ENCODE measurements around the gene SIKE1. TPM values are rescaled to one million over a fixed set of nuclear protein-coding genes. Genes with fewer than 3 reads are reported as not detected.

Gene SIKE1
- total RNA-seq, 2 donors from 2014 or later: 24.8 to 26.9 TPM

GRCh38 chr1:114750780-114751179 is 29.7 kb downstream of the SIKE1 start:
- Histone ChIP-seq H3K4me1 (peaks cover 0 to 91% of the 10 kb centered on the region in 2 donors), H3K4me3 (no peak overlapping the region), H3K27ac (peak overlapping the region in 1 of 2 donors; percentile 52)

GRCh38 chr1:114749835-114750234 is 30.6 kb downstream of the SIKE1 start:
- no peaks in the 10 kb centered on the region for H3K27me3 ChIP-seq
- peaks cover 0 to 89% of the 10 kb centered on the region in 2 donors for H3K4me1 ChIP-seq
- H3K27ac ChIP-seq: no peak overlapping the region
- no peak overlapping the region for H3K4me3 ChIP-seq
- no peak for TF ChIP-seq CTCF (IDR thresholded peaks at IDR 0.05)
- DNase-seq (ENCODE audit: low spot score): no peak
- peaks cover 19% of the 10 kb centered on the region for H3K36me3 ChIP-seq
- no peaks in the 10 kb centered on the region for H3K9me3 ChIP-seq

More at GRCh38 chr1:114750780-114751179, 29.7 kb downstream of the SIKE1 start:
- no peak for TF ChIP-seq CTCF (IDR thresholded peaks at IDR 0.05)
- DNase-seq (ENCODE audit: low spot score): no peak
- Histone ChIP-seq H3K9me3 (no peaks in the 10 kb centered on the region), H3K36me3 (peaks cover 19% of the 10 kb centered on the region), H3K27me3 (no peaks in the 10 kb centered on the region)

- H3K27me3 ChIP-seq: no peaks in the 10 kb centered on the region
- H3K36me3 ChIP-seq: peaks cover 19% of the 10 kb centered on the region
- no peak overlapping the region for H3K27ac ChIP-seq
- no peaks in the 10 kb centered on the region for H3K9me3 ChIP-seq
- no peak for DNase-seq (ENCODE audit: low spot score)
- H3K4me1 ChIP-seq: peaks cover 0 to 61% of the 10 kb centered on the region in 2 donors
- no peak for TF ChIP-seq CTCF (IDR thresholded peaks at IDR 0.05)
- H3K4me3 ChIP-seq: no peak overlapping the region
These were observed 33.9 kb downstream of the SIKE1 start for GRCh38 chr1:114746450-114747121.

- peaks cover 19% of the 10 kb centered on the region for H3K36me3 ChIP-seq
- no peak overlapping the region for H3K27ac ChIP-seq
- H3K27me3 ChIP-seq: no peaks in the 10 kb centered on the region
- H3K4me1 ChIP-seq: peaks cover 0 to 48% of the 10 kb centered on the region in 2 donors
- no peak overlapping the region for H3K4me3 ChIP-seq
- H3K9me3 ChIP-seq: no peaks in the 10 kb centered on the region
- no peak for DNase-seq (ENCODE audit: low spot score)
- no peak for TF ChIP-seq CTCF (IDR thresholded peaks at IDR 0.05)
These were observed 35.2 kb downstream of the SIKE1 start for GRCh38 chr1:114745291-114745690.

- Histone ChIP-seq H3K4me3 (no peak overlapping the region), H3K4me1 (peaks cover 0 to 19% of the 10 kb centered on the region in 2 donors), H3K36me3 (peaks cover 9% of the 10 kb centered on the region), H3K9me3 (no peaks in the 10 kb centered on the region), H3K27me3 (no peaks in the 10 kb centered on the region), H3K27ac (no peak overlapping the region)
- no peak for TF ChIP-seq CTCF (IDR thresholded peaks at IDR 0.05)
- DNase-seq (ENCODE audit: low spot score): no peak
These were observed 38.3 kb downstream of the SIKE1 start for GRCh38 chr1:114741963-114742746.
